ENCODE measurements around the gene TMEM88. TPM values are rescaled to one million over a fixed set of nuclear protein-coding genes. Genes with fewer than 3 reads are reported as not detected.

Gene TMEM88
- total and polyA plus RNA-seq, 4 donors = 0.65 to 4.6 (median 3.7) TPM

- peaks cover 5 to 20% (median 18%) of the 10 kb centered on the region in 4 donors for H3K4me1 ChIP-seq (ENCODE audit: control insufficient read depth in 4 of 4, insufficient read depth in 4 of 4, low read length in 3 of 4)
- WGBS = 31% methylated on average over 60 of the region's 60 CpGs
- H3K4me3 ChIP-seq (ENCODE audit: low read depth in 1 of 3, low read length in 3 of 3) = no peak overlapping the region
- H3K9ac ChIP-seq (ENCODE audit: low read depth in 1 of 2, low read length in 2 of 2) = no peak overlapping the region
- no peaks in the 10 kb centered on the region for H3K27me3 ChIP-seq (ENCODE audit: control insufficient read depth in 4 of 4, insufficient read depth in 4 of 4, low read length in 3 of 4)
- H3K27ac ChIP-seq (ENCODE audit: low read depth in 1 of 2, low read length in 2 of 2) = no peak overlapping the region
- no peaks in the 10 kb centered on the region for H3K9me3 ChIP-seq (ENCODE audit: control insufficient read depth in 4 of 4, low read length in 3 of 4)
- H3K36me3 ChIP-seq (ENCODE audit: control insufficient read depth in 4 of 4, insufficient read depth in 3 of 4, low read depth in 1 of 4, low read length in 3 of 4) = peaks cover 19 to 50% (median 28%) of the 10 kb centered on the region in 4 donors
- TF ChIP-seq, protein P1, sequence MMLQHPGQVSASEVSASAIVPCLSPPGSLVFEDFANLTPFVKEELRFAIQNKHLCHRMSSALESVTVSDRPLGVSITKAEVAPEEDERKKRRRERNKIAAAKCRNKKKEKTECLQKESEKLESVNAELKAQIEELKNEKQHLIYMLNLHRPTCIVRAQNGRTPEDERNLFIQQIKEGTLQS (IDR thresholded peaks at IDR 0.05) = no peak
- no peak for TF ChIP-seq GABPA (IDR thresholded peaks at IDR 0.05 in 1 of 2, conservative IDR thresholded peaks at IDR 0.05 in 1 of 2)
- TF ChIP-seq ZBTB33 (IDR thresholded peaks at IDR 0.05) = peak; percentile 20
- no peak for TF ChIP-seq NR2F2 (IDR thresholded peaks at IDR 0.05)
- TF ChIP-seq SP1 (IDR thresholded peaks at IDR 0.05) = peak; percentile 65
- TF ChIP-seq HNF4G (IDR thresholded peaks at IDR 0.05) = no peak
- TF ChIP-seq FOXA1 (IDR thresholded peaks at IDR 0.05) = no peak
- TF ChIP-seq, protein P2, sequence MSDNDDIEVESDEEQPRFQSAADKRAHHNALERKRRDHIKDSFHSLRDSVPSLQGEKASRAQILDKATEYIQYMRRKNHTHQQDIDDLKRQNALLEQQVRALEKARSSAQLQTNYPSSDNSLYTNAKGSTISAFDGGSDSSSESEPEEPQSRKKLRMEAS (IDR thresholded peaks at IDR 0.05) = no peak
- TF ChIP-seq, protein P3, sequence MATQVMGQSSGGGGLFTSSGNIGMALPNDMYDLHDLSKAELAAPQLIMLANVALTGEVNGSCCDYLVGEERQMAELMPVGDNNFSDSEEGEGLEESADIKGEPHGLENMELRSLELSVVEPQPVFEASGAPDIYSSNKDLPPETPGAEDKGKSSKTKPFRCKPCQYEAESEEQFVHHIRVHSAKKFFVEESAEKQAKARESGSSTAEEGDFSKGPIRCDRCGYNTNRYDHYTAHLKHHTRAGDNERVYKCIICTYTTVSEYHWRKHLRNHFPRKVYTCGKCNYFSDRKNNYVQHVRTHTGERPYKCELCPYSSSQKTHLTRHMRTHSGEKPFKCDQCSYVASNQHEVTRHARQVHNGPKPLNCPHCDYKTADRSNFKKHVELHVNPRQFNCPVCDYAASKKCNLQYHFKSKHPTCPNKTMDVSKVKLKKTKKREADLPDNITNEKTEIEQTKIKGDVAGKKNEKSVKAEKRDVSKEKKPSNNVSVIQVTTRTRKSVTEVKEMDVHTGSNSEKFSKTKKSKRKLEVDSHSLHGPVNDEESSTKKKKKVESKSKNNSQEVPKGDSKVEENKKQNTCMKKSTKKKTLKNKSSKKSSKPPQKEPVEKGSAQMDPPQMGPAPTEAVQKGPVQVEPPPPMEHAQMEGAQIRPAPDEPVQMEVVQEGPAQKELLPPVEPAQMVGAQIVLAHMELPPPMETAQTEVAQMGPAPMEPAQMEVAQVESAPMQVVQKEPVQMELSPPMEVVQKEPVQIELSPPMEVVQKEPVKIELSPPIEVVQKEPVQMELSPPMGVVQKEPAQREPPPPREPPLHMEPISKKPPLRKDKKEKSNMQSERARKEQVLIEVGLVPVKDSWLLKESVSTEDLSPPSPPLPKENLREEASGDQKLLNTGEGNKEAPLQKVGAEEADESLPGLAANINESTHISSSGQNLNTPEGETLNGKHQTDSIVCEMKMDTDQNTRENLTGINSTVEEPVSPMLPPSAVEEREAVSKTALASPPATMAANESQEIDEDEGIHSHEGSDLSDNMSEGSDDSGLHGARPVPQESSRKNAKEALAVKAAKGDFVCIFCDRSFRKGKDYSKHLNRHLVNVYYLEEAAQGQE (IDR thresholded peaks at IDR 0.05) = no peak
- no peak for TF ChIP-seq FOXA2 (IDR thresholded peaks at IDR 0.05)
- TF ChIP-seq EGR1 (IDR thresholded peaks at IDR 0.05; ENCODE audit: low read depth in 2 of 2) = no peak
- TF ChIP-seq, protein P4, sequence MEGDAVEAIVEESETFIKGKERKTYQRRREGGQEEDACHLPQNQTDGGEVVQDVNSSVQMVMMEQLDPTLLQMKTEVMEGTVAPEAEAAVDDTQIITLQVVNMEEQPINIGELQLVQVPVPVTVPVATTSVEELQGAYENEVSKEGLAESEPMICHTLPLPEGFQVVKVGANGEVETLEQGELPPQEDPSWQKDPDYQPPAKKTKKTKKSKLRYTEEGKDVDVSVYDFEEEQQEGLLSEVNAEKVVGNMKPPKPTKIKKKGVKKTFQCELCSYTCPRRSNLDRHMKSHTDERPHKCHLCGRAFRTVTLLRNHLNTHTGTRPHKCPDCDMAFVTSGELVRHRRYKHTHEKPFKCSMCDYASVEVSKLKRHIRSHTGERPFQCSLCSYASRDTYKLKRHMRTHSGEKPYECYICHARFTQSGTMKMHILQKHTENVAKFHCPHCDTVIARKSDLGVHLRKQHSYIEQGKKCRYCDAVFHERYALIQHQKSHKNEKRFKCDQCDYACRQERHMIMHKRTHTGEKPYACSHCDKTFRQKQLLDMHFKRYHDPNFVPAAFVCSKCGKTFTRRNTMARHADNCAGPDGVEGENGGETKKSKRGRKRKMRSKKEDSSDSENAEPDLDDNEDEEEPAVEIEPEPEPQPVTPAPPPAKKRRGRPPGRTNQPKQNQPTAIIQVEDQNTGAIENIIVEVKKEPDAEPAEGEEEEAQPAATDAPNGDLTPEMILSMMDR (IDR thresholded peaks at IDR 0.05; ENCODE audit: low read depth, low read length, missing input control) = peak; percentile 99
- TF ChIP-seq JUND (IDR thresholded peaks at IDR 0.05) = no peak
- no peak for TF ChIP-seq TAF1 (conservative IDR thresholded peaks at IDR 0.05)
- peak; percentile 23 to 25 for TF ChIP-seq RXRA (IDR thresholded peaks at IDR 0.05)
- TF ChIP-seq HNF4A (conservative IDR thresholded peaks at IDR 0.05) = no peak
- TF ChIP-seq RAD21 (IDR thresholded peaks at IDR 0.05) = peak; percentile 95 to 97
- TF ChIP-seq YY1 (IDR thresholded peaks at IDR 0.05) = no peak
- peak; percentile 93 for DNase-seq (ENCODE audit: low spot score)
These were observed 3.2 kb upstream of the TMEM88 start for GRCh38 chr17:7851438-7852261.

Data from liver (tissue), 9 donors.